ENCODE data around the gene ADAMTS14.

DNA sequence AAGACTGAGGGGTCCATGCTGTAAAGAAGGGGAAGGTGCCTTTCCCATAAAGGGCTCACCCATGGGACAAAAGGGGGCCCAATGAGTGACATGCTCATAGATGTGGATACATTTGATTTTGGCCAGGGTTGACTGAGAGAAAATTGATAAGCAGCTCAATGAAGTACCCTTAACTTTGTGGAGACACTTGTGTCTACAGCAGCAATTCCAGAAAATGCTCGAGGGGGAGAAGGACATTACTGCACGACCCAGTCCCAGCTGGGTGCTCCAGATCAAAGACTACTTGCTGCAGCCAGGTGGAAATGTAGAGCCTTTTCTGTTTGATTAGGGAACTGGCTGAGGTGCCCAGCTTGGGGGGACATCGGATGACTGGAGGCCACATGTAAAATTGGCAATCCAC is 22.2 kb upstream of the ADAMTS14 start:
- TF ChIP-seq, protein P1, sequence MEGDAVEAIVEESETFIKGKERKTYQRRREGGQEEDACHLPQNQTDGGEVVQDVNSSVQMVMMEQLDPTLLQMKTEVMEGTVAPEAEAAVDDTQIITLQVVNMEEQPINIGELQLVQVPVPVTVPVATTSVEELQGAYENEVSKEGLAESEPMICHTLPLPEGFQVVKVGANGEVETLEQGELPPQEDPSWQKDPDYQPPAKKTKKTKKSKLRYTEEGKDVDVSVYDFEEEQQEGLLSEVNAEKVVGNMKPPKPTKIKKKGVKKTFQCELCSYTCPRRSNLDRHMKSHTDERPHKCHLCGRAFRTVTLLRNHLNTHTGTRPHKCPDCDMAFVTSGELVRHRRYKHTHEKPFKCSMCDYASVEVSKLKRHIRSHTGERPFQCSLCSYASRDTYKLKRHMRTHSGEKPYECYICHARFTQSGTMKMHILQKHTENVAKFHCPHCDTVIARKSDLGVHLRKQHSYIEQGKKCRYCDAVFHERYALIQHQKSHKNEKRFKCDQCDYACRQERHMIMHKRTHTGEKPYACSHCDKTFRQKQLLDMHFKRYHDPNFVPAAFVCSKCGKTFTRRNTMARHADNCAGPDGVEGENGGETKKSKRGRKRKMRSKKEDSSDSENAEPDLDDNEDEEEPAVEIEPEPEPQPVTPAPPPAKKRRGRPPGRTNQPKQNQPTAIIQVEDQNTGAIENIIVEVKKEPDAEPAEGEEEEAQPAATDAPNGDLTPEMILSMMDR (IDR thresholded peaks at IDR 0.05): no peak
- TF ChIP-seq POLR2A (IDR thresholded peaks at IDR 0.05): no peak

Measured in adrenal gland (tissue), 5 donors.